ENCODE measurements around the gene PLEKHA6.

The PLEKHA6 gene

GRCh38 chr1:204259196-204259595 lies 100.5 kb downstream of the PLEKHA6 start:
- no peak overlapping the region for H3K4me2 ChIP-seq (ENCODE audit: low read length, poor library complexity, severe bottlenecking)
- peak overlapping the region in 1 of 2 experiments; percentile 49 for H3K4ac ChIP-seq (ENCODE audit: low read depth in 1 of 2, low read length in 2 of 2)
- H2AK5ac ChIP-seq (ENCODE audit: low read length, severe bottlenecking): no peak overlapping the region
- no peak overlapping the region for H3K23ac ChIP-seq (ENCODE audit: low read length in 2 of 2)
- H2BK12ac ChIP-seq (ENCODE audit: low read length in 2 of 2): peak overlapping the region in 1 of 2 experiments; percentile 34
- no peak overlapping the region for H3K18ac ChIP-seq (ENCODE audit: low read depth in 1 of 2, low read length in 2 of 2)
- 93% methylated on average over 15 of the region's 18 CpGs for WGBS
- no peak for DNase-seq
- H2BK15ac ChIP-seq (ENCODE audit: low read depth, poor library complexity, severe bottlenecking): no peak overlapping the region
- no peaks in the 10 kb centered on the region for H3K9me3 ChIP-seq (ENCODE audit: control insufficient read depth, low read length)
- H3K27me3 ChIP-seq (ENCODE audit: control insufficient read depth in 1 of 2, insufficient read depth in 1 of 2, low read length in 2 of 2): peaks cover 23 to 37% of the 10 kb centered on the region in 2 experiments
- no peak overlapping the region for H4K91ac ChIP-seq (ENCODE audit: low read length)
- H2BK5ac ChIP-seq (ENCODE audit: low read depth, low read length, poor library complexity, severe bottlenecking): no peak overlapping the region
- no peaks in the 10 kb centered on the region for H3K36me3 ChIP-seq (ENCODE audit: control insufficient read depth in 1 of 2, insufficient read depth in 2 of 2, low read depth in 1 of 2, low read length in 2 of 2)
- H3K4me3 ChIP-seq (ENCODE audit: insufficient read depth in 1 of 2, low read depth in 1 of 2, low read length in 2 of 2): no peak overlapping the region
- H3K27ac ChIP-seq (ENCODE audit: low read length, poor library complexity, severe bottlenecking): no peak overlapping the region
- no peak overlapping the region for H2AFZ ChIP-seq (ENCODE audit: low read depth, low read length)
- no peak overlapping the region for H3K9ac ChIP-seq (ENCODE audit: low read length)
- H2BK120ac ChIP-seq (ENCODE audit: low read depth, low read length): no peak overlapping the region
- H4K8ac ChIP-seq (ENCODE audit: low read length): no peak overlapping the region
- peaks cover 1% of the 10 kb centered on the region for H3K4me1 ChIP-seq (ENCODE audit: control insufficient read depth, insufficient read depth, low read depth, low read length)
- no peaks in the 10 kb centered on the region for H3K79me1 ChIP-seq (replicated peaks; ENCODE audit: low read length, poor library complexity, severe bottlenecking)
- no peak overlapping the region for H3K14ac ChIP-seq (ENCODE audit: low read length in 2 of 2)

GRCh38 chr1:204258213-204259115 lies 101.3 kb downstream of the PLEKHA6 start:
- Histone ChIP-seq H3K14ac (ENCODE audit: low read length in 2 of 2) (no peak overlapping the region), H3K9me3 (ENCODE audit: control insufficient read depth, low read length) (no peaks in the 10 kb centered on the region), H3K4me1 (ENCODE audit: control insufficient read depth, insufficient read depth, low read depth, low read length) (peaks cover 1% of the 10 kb centered on the region), H3K79me1 (replicated peaks; ENCODE audit: low read length, poor library complexity, severe bottlenecking) (no peaks in the 10 kb centered on the region), H3K18ac (ENCODE audit: low read depth in 1 of 2, low read length in 2 of 2) (no peak overlapping the region), H2AK5ac (ENCODE audit: low read length, severe bottlenecking) (no peak overlapping the region), H3K23ac (ENCODE audit: low read length in 2 of 2) (no peak overlapping the region), H3K9ac (ENCODE audit: low read length) (no peak overlapping the region), H2BK15ac (ENCODE audit: low read depth, poor library complexity, severe bottlenecking) (no peak overlapping the region), H4K91ac (ENCODE audit: low read length) (no peak overlapping the region), H3K4me3 (ENCODE audit: insufficient read depth in 1 of 2, low read depth in 1 of 2, low read length in 2 of 2) (no peak overlapping the region), H2BK5ac (ENCODE audit: low read depth, low read length, poor library complexity, severe bottlenecking) (no peak overlapping the region), H3K27me3 (ENCODE audit: control insufficient read depth in 1 of 2, insufficient read depth in 1 of 2, low read length in 2 of 2) (peaks cover 20 to 30% of the 10 kb centered on the region in 2 experiments), H2BK12ac (ENCODE audit: low read length in 2 of 2) (no peak overlapping the region), H3K4ac (ENCODE audit: low read depth in 1 of 2, low read length in 2 of 2) (peak overlapping the region in 1 of 2 experiments; percentile 49), H3K4me2 (ENCODE audit: low read length, poor library complexity, severe bottlenecking) (no peak overlapping the region), H3K36me3 (ENCODE audit: control insufficient read depth in 1 of 2, insufficient read depth in 2 of 2, low read depth in 1 of 2, low read length in 2 of 2) (no peaks in the 10 kb centered on the region), H3K27ac (ENCODE audit: low read length, poor library complexity, severe bottlenecking) (no peak overlapping the region), H2AFZ (ENCODE audit: low read depth, low read length) (no peak overlapping the region), H2BK120ac (ENCODE audit: low read depth, low read length) (no peak overlapping the region), H4K8ac (ENCODE audit: low read length) (peak overlapping the region; percentile 1)
- WGBS: 64% methylated on average over 6 of the region's 7 CpGs
- DNase-seq: peak; percentile 69

- no peak overlapping the region for H3K4me2 ChIP-seq (ENCODE audit: low read length, poor library complexity, severe bottlenecking)
- no peaks in the 10 kb centered on the region for H3K9me3 ChIP-seq (ENCODE audit: control insufficient read depth, low read length)
- no peak overlapping the region for H3K27ac ChIP-seq (ENCODE audit: low read length, poor library complexity, severe bottlenecking)
- H3K79me1 ChIP-seq (replicated peaks; ENCODE audit: low read length, poor library complexity, severe bottlenecking): no peaks in the 10 kb centered on the region
- H2BK15ac ChIP-seq (ENCODE audit: low read depth, poor library complexity, severe bottlenecking): no peak overlapping the region
- no peak overlapping the region for H3K9ac ChIP-seq (ENCODE audit: low read length)
- H2BK12ac ChIP-seq (ENCODE audit: low read length in 2 of 2): peak overlapping the region in 1 of 2 experiments; percentile 86
- peaks cover 1% of the 10 kb centered on the region for H3K4me1 ChIP-seq (ENCODE audit: control insufficient read depth, insufficient read depth, low read depth, low read length)
- H2BK5ac ChIP-seq (ENCODE audit: low read depth, low read length, poor library complexity, severe bottlenecking): no peak overlapping the region
- DNase-seq: no peak
- no peak overlapping the region for H3K4me3 ChIP-seq (ENCODE audit: insufficient read depth in 1 of 2, low read depth in 1 of 2, low read length in 2 of 2)
- no peak overlapping the region for H2AFZ ChIP-seq (ENCODE audit: low read depth, low read length)
- no peak overlapping the region for H3K4ac ChIP-seq (ENCODE audit: low read depth in 1 of 2, low read length in 2 of 2)
- H2BK120ac ChIP-seq (ENCODE audit: low read depth, low read length): no peak overlapping the region
- peak overlapping the region; percentile 29 for H4K8ac ChIP-seq (ENCODE audit: low read length)
- 96% methylated on average over 22 of the region's 24 CpGs for WGBS
- H3K27me3 ChIP-seq (ENCODE audit: control insufficient read depth in 1 of 2, insufficient read depth in 1 of 2, low read length in 2 of 2): peaks cover 10 to 22% of the 10 kb centered on the region in 2 experiments
- H4K91ac ChIP-seq (ENCODE audit: low read length): no peak overlapping the region
- H3K36me3 ChIP-seq (ENCODE audit: control insufficient read depth in 1 of 2, insufficient read depth in 2 of 2, low read depth in 1 of 2, low read length in 2 of 2): no peaks in the 10 kb centered on the region
- H3K14ac ChIP-seq (ENCODE audit: low read length in 2 of 2): no peak overlapping the region
- H3K23ac ChIP-seq (ENCODE audit: low read length in 2 of 2): no peak overlapping the region
- no peak overlapping the region for H2AK5ac ChIP-seq (ENCODE audit: low read length, severe bottlenecking)
- no peak overlapping the region for H3K18ac ChIP-seq (ENCODE audit: low read depth in 1 of 2, low read length in 2 of 2)
Observed at GRCh38 chr1:204257446-204257845, 102.3 kb downstream of the PLEKHA6 start.

- H3K9me3 ChIP-seq (ENCODE audit: control insufficient read depth, low read length): no peaks in the 10 kb centered on the region
- H3K18ac ChIP-seq (ENCODE audit: low read depth in 1 of 2, low read length in 2 of 2): no peak overlapping the region
- H3K23ac ChIP-seq (ENCODE audit: low read length in 2 of 2): no peak overlapping the region
- H2AK5ac ChIP-seq (ENCODE audit: low read length, severe bottlenecking): no peak overlapping the region
- H2BK5ac ChIP-seq (ENCODE audit: low read depth, low read length, poor library complexity, severe bottlenecking): no peak overlapping the region
- H3K36me3 ChIP-seq (ENCODE audit: control insufficient read depth in 1 of 2, insufficient read depth in 2 of 2, low read depth in 1 of 2, low read length in 2 of 2): no peaks in the 10 kb centered on the region
- H3K27me3 ChIP-seq (ENCODE audit: control insufficient read depth in 1 of 2, insufficient read depth in 1 of 2, low read length in 2 of 2): peaks cover 7 to 22% of the 10 kb centered on the region in 2 experiments
- H3K4me3 ChIP-seq (ENCODE audit: insufficient read depth in 1 of 2, low read depth in 1 of 2, low read length in 2 of 2): no peak overlapping the region
- no peaks in the 10 kb centered on the region for H3K79me1 ChIP-seq (replicated peaks; ENCODE audit: low read length, poor library complexity, severe bottlenecking)
- H3K4me1 ChIP-seq (ENCODE audit: control insufficient read depth, insufficient read depth, low read depth, low read length): peaks cover 1% of the 10 kb centered on the region
- peak overlapping the region in 1 of 2 experiments; percentile 2 for H3K14ac ChIP-seq (ENCODE audit: low read length in 2 of 2)
- no peak overlapping the region for H2BK120ac ChIP-seq (ENCODE audit: low read depth, low read length)
- H3K9ac ChIP-seq (ENCODE audit: low read length): no peak overlapping the region
- peak overlapping the region in 1 of 2 experiments; percentile 40 for H3K4ac ChIP-seq (ENCODE audit: low read depth in 1 of 2, low read length in 2 of 2)
- H2BK15ac ChIP-seq (ENCODE audit: low read depth, poor library complexity, severe bottlenecking): no peak overlapping the region
- peak overlapping the region in 1 of 2 experiments; percentile 71 for H2BK12ac ChIP-seq (ENCODE audit: low read length in 2 of 2)
- H4K91ac ChIP-seq (ENCODE audit: low read length): no peak overlapping the region
- no peak overlapping the region for H3K4me2 ChIP-seq (ENCODE audit: low read length, poor library complexity, severe bottlenecking)
- DNase-seq: no peak
- peak overlapping the region; percentile 19 for H4K8ac ChIP-seq (ENCODE audit: low read length)
- H3K27ac ChIP-seq (ENCODE audit: low read length, poor library complexity, severe bottlenecking): no peak overlapping the region
- 92% methylated on average over 10 of the region's 10 CpGs for WGBS
- H2AFZ ChIP-seq (ENCODE audit: low read depth, low read length): no peak overlapping the region
Observed at GRCh38 chr1:204256531-204256930, 103.2 kb downstream of the PLEKHA6 start.

Measured in mesenchymal stem cell (in vitro differentiated cells and primary cell).